Activated CD8-positive, alpha-beta memory T cell treated with anti-CD3 and anti-CD28 coated beads, Interleukin-2, amount 50 U/mL, for 1 hour (primary cell): ENCODE data around the gene MCF2L.

ENCODE experiments used
- DNase-seq: peaks from one replicate; pipeline ENCODE4 v3.0.0-alpha.2; 2020; ENCODE audit errors: extremely low read depth

MCF2L gene

DNA sequence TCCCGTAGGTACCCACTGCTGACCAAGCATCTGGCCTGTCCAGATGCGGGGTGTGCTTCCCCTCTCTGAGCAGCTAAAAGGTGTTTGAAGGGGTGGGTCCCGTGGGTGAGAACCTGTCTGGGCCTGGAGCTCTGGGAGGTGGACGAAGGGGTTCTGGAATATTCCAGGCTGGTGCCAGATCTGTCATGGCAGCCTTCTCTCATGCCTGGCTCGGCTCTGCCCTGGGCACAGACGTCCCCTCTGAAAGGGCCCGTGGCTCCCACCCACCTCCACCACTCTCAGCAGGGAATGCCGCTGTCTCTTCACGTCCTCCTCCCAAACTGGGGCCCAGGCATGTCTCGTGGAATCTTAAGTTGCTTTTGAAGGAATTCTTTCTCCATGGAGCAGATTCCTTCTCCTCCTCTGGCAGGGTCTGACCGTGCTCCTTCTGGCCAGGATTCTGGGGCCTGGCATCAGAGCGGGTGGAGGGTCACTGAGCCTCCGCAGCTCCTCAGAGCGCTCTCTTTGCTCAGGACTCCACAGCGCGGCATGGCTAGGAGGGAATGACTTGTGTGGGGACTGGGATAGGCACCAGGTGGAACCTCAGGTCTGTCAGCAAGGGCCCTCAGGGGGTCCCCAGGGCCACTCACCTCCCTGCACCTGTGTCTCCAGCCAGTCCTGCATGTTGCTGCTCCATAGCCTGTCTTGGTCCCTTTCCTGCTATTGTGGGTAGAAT, 5.9 kb upstream of the MCF2L start:
- DNase-seq, result no peak

DNA sequence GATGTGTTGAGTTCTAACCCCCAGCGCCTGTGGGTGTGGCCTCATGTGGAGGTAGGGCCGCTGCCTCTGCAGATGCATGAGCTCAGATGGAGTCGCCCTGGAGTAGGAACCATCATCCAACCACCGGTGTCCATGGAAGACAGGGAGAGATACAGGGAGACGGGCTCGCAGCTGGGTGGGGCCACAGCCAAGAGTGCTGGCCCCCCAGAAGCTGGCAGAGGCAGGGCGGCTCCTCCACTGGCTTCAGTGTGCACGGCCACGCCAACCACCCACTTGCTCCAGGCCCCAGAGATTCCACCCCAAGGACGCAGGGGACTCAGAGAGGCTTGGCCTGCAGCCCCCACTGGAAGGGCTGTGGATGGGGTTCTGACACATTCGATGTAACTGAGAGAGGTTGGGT, 5.4 kb upstream of the MCF2L start:
- DNase-seq, result no peak

DNA sequence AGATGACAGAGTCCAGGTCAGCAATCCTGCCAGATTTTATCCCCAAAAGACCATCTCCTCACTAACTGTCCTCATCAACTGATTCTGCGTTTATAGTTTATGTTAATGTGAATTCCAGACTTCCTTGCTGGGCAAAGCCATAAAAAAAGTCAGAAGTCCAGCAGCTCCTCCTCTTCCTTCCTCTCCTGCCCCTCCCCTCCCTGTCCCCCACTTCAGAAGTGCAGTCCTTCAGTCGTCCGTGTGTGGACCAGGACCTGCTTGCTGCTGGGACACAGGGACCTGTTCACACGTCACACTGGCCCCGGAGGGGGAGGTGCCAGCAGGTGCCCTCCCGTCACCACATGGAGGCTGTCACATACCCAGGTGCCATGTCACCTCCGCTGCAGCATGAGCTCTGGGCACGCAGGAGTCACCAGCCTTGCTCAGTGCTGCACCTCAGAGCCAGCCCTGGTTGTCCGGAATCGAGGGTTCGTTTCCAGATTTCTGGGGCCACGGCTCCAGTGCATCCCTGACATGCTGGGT, 4.0 kb upstream of the MCF2L start:
- DNase-seq, result no peak

DNA sequence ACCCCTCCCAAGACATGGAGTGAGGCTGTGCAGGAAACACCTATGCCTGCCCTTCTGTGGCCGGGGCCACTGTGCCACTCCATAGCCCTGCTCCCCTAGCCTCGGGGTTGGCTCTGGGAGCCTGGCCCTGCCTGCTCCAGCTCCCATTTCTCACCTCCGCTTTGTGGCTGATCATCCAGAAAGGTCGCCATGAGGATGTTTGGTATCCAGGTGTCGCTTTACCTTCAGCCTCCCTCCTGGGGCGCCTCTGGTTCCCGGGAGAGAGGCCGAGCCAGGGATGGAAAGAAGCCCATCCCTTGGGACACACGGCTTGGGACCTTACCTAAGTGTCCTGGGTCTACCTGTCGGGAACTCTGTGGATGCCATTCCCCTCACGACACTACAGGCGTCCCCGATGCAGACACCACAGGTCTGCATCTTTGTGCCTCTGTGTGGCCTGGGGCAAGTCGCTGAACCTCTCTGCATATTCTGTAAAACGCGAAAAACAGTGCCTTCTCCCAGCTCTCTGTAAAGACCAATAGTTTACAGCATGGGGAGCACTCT, 3.4 kb upstream of the MCF2L start:
- no peak for DNase-seq

DNA sequence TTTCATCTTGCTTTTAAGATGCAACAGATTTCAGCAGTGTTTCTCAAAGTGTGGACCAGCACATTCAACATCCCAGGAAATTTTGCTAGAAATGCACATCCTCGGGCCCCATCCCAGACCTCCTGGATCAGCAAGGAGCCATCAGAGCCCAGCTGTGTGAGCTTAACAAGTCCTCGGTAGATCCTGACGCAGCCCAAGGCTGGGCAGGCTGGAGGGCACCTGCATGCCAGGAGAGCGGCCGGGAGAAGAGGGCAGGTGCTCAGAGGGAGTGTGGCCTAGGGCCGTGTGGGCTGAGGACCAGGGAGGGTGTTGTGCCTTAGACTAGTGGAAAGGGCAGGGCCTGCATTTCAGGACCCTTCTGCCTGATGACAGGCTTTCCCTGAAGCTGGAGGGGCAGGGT, 2.2 kb upstream of the MCF2L start:
- no peak for DNase-seq

DNA sequence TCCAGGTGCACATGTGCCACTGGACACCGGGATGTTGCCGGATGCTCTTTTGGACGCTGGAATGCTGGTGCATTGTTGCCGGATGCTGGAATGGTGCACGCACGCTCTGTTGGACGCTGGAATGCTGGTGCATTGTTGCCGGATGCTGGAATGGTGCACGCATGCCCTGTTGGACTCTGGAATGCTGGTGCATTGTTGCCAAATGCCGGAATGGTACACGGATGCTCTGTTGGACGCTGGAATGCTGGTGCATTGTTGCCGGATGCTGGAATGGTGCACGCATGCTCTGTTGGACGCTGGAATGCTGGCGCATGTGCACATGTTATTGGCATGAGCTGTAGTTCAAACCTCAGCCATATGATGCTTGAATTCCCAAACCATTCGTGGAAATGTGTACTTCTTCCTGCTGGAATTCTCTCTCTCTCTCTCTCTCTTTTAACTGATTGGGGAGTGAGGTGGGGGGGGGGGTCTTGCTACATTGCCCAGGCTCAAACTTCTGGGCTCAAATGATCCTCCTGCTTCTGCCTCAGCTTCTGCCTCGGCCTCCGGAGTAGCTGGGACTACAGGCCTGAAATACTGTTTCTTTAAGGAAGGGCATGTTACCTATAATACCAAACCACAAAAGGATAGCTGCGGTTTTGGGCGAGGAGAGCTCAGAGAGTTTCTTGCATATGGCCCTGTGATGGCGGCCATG, 1.2 kb upstream of the MCF2L start:
- DNase-seq, result no peak

DNA sequence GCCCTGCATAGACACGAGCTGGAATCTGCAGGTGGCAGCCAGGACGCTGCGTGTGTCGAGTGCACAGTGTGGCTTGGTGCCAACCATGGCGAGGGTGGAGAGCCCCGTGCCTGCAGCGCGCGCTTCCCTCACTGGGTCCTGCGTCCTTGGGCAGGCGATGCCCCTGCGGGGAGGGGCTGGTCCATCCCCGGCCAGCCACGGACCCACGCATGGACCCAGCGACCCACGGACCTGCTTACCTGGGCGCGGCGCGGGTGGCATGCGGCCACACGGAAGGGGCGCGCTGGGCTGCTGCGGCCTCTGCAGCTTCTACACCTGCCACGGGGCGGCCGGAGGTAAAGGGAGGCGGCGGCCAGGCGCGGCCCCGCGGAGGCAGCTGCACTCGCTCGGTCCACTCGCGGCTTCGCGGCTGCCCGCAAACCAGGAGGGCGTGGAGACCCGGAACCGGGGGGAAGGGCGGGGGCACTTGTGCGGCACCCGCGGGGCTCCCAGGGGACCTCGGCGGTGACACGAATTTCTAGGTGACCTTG, 569 bp upstream of the MCF2L start:
- no peak for DNase-seq

DNA sequence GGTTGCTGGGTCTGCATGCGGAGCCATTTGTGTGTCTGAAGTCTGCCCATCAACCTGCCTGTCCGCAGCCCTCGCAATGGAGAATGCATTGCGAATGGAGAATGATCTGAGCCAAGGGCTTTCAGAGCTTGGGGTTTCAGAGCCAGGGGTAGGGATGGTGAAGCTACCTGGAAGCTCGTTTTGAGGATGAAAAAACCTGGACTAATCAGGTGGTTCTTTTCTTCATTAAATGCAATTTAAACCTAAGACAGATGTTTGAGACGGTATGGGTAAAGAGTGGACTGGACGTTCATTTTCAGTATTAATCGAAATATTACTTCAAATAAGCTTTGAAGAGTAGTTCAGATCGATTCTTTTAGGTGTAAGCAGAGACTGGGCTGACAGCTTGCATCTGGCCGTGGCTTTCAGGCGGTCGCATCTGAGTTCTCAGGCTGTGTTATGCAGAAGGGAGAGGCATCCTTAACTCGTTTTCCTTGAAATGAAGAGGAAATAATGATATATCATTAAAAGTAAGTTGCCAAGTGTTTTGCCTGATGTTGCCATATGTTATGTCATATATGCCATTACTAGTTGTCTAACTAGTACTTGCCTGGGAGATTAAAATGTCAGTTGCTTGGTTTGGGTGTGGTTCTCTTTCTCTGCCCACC, 801 bp downstream of the MCF2L start:
- DNase-seq, result no peak

DNA sequence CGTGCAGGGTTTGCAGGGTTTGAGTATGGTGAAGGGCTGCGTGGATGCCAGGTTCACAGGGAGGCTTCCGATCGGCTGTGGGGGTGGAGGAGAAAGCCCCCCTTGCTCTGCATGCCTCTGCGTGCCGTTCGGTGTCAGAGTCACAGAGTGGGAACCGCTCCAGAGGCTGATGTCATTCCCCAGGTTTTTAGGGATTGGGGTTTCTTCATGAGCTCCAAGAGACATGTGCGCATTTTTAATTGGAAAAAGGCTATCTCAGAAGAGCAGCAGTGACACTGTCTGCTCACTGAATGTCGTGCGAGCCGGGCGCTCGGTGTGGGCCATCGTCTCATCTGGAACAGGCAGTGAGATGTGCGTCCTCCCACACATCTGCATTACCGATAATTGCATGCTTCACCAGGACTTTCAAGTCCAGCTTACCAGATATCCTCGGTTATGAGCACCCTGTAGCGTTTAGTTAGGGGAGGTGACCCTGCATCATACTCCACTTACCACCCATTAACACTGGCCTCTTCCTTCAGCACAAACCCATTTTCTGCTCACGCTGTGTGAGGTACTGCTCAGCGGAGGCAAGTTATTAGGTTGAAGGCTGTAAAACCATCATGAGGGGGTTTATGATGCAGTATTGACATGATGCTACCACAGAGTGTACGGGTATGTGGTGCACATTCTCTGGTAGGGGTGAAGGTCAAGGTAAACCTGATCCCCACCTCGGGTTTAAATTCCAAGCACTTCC, 1.7 kb downstream of the MCF2L start:
- DNase-seq, result no peak

DNA sequence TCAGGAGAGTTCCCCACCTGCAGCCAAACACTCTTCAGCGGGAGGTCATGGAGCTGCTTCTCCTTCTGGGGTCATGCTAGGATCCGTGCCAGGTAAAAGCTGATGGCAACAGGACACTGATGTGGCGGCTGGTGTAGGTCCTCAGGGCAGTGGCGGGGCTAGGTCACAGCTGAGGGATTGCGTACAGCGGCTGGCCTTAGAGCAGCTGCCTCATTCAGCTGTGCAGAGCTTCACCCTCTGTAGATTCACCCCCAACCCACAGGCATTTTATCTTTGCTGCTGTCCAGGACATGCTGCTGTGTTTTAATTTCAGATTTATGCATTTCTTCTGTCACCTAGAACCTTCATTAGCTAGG, 2.3 kb downstream of the MCF2L start:
- DNase-seq, result no peak

DNA sequence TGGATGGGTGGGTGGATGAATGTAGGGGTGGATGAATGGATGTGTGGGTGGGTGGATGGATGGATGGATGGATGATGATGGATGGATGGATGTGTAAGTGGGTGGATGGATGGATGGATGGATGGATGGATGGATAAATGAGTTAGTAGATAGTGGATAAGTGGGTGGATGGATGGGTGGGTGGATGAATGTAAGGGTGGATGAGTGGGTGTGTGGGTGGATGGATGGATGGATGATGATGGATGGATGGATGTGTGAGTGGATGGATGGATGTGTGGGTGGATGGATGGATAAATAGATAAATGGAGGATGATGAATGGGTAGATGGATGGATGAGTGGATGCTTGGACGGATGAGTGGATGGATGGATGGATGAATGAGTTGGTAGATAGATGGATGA, 3.2 kb downstream of the MCF2L start:
- no peak for DNase-seq

DNA sequence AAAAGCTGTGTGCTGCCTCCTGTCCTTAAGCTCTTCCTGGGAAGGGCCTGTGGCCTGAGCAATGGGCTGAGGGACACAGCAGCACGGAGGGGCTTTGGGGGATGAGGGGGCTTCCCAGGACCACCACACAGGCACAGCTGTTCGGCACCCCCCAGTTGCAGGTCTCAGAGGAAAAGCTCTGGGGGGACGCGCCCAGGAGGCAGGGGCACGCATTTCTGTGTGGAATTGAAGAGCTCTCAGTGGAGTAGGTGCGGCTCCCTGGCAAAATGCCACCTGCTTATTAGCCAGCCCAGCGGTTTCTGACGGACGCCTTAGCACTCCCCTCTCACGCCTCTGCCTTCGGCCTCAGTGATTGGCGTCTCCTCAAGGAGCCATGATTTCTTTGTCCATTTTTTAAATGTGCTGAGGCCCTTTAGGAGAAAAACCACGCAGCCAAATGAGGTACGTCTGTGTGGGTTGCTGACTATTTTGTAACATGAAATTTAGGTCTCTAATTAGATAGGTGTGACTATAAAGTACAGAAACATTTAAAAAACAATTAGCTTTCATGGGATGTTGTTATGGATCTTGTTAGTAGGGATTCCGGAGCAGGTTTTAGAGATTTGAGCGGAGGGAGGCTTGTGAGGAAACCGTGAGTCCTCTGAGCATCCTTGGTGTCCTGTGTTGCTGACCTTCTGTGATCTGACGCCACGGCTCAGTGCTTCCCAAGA, 4.0 kb downstream of the MCF2L start:
- no peak for DNase-seq

DNA sequence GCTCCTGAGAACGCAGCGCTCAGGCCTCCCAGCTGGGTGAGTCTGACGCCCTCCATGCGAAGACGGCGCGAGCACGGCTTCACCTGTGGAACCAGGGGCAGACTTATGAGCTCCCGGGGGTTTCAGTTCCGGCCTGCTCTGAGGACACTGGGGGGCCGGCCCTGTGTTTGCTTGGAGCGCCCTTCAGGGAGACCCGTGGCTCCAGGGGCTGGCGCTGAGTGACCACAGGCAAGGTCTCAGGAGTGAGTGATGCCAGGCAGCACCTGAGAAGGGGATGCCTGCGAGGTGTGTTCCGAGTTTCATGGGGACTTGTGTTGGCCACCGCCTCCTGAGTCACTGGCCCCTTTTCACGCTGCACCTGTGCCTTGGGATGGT, 4.5 kb downstream of the MCF2L start:
- DNase-seq, result no peak

DNA sequence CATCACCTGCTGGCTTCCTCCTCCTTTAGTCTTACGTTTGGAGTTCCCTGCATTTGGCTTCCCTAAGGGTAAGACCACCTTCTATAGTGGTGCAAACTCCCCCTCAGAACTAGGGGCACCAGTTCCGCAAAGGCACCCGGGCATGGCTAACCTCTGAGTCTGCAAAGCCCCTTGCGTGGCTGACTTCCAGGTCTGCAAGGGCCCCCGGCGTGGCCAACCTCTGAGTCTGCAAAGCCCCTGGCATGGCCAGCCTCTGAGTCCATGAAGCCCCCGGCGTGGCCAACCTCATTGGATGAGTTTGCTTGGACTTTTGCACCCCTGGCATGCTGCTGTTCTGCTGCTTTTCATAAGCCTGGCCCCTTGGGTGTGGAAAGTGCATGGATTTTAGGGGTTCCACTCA, 5.1 kb downstream of the MCF2L start:
- DNase-seq, result no peak

DNA sequence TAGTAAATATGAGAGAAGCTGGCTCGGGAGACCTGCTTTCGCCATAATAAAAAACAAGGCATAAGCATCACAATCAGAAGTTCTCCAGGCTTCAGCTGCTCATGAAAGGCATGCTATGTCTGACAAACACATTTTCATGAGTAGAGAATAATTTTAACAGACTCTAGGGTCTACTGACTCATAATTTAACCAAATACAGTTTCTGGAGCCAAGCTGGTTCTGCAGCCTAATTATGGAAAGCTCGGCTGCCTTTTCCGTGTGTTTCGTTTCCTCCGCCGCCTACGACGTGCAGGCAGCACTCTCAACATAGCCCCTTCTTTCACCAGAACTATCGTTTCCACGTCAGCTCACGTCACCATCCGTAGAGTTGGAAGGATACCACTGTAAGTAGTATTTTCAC, 5.7 kb downstream of the MCF2L start:
- DNase-seq, result no peak

DNA sequence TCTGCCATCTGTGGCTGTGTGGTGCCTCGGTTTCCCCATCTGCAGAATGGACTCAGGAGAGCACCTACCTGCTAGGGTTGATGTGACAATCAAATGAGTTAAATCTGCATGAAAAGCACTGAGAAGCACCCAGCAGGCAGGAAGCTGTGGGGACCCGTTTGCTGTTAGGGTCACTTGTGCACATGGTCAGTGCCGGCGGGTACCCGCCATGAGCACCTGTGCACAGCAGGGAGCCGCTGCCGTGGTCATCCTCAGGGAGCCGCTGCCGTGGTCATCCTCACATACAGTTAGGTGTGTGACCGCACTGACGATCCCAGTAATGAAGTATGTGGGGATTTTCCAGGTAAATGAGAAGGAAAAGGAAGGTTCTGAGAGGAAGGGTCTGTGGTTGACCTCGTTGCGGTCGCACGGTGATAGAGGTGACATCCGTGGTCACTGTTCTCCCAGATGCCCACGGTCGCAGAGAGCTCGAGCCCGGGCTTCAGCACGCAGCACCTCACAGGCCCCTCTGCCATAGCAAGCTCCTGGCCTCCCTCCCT, 6.5 kb downstream of the MCF2L start:
- DNase-seq, result no peak

DNA sequence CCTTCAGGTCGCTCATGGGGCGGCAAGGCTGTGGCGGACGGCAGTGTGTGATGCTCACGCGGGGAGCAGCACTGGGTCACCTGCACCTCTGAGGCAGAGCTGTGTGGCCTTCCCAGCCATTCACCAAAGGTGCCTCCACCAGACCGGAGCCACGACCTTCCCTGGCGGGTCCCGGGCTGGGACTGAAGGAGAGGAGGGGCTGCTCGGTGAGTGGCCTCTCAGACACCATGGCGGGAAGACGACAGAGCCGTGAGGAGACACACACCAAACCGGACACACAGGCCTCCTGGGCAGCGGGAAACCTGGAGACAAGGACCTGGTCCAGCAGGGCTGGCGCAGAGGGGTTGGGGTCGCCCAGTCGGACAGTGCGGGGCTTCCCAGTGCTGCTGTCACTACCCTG, 7.5 kb downstream of the MCF2L start:
- DNase-seq, result no peak

DNA sequence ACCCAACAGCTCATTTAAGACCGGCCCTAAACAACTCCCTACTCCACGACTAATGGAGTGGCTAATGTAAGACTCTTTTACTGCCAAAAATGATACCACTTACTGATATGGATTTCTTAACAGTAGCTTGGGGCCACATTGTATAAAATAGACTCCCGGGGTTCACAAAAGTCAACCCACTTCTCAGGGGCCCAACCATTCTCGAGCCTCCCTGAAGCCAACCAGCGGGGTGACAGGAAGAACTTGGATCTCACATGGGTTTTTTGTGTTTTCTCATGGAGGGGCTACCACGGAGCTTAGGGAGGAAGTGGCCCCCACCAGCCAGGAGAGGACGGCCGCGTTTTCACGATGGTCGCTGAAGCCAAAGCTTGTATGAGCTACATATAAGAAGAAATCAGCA, 8.1 kb downstream of the MCF2L start:
- DNase-seq, result no peak

DNA sequence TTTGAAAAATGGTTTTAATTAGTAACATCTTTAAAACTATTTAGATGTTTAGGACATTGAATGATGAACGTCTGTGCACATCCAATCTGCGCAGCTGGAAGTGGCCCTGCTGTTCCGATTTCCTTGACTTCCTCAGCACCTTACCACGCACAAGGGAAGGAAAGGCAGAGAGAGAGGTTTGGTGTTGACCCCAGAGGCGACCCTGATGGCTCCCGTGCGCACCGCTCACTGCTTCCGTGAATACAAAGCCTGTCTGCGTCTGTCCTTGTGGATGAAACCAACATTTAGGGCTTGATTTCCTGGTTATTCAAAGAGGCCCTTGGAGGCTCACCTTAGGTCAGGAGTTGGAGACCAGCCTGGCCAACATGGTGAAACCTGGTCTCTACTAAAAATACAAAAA, 8.5 kb downstream of the MCF2L start:
- no peak for DNase-seq

DNA sequence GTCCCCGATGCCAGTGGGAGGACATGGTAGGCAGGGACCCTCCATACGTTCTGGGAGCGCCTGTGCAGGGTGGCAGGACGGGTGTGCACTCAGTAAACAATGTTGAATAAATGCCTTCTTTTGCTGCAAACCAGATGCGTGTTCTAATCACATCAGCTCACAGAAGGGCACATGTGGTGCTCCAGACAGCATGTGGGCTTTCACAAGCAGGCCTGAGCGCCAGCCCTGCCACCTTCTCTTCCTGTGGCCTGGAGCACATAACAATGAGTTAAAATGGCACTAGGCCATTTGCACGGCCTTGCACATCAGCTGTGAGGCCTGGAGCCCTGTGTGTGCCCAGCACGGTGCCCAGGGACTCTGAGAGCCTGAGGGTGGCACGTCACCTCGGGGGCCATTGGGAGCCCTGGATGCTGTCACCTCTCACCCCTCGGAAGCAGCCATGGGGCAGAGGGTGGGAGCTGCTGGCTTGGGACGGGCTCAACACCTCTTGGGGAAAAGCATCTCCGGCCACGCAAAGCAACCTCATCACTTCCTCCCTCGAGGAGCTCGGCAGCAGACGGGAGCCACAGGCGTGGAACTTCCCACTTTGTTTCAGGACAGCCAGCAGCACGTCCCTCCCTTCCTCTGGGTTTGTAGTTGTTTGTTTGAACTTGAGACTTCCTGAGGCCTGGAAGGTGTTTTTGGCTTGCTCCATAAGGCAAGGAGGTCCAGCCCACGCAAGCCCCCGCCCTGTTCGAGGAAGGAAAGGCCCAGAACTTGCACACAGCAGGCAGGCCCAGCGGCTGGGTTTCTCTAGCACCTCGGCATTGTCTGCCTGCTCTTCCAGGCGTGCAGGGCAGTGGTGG, 9.8 kb downstream of the MCF2L start:
- no peak for DNase-seq
